ENCODE results near the gene LRRC55.

DNA sequence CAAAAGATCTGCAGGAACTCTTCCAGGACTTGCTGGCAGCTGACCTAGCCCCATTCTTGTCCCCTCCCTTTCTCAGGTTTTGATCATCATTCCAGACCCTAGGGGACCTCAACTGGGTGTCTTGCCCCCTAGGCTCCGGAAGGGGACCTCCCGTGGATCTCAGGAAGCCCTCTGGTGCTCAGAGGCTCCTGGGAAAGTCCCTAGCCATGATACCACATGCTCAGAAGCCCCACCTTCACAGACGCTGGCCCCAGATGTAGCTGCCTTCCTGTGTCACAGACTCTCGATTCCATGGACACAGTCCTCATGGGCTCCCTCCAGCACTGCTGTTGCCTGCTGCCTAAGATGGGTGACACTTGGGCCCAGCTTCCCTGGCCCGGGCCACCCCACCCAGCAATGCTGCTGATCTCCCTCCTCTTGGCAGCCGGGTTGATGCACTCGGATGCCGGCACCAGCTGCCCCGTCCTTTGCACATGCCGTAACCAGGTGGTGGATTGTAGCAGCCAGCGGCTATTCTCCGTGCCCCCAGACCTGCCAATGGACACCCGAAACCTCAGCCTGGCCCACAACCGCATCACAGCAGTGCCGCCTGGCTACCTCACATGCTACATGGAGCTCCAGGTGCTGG lies at the start of gene LRRC55:
- TF ChIP-seq, protein P1, sequence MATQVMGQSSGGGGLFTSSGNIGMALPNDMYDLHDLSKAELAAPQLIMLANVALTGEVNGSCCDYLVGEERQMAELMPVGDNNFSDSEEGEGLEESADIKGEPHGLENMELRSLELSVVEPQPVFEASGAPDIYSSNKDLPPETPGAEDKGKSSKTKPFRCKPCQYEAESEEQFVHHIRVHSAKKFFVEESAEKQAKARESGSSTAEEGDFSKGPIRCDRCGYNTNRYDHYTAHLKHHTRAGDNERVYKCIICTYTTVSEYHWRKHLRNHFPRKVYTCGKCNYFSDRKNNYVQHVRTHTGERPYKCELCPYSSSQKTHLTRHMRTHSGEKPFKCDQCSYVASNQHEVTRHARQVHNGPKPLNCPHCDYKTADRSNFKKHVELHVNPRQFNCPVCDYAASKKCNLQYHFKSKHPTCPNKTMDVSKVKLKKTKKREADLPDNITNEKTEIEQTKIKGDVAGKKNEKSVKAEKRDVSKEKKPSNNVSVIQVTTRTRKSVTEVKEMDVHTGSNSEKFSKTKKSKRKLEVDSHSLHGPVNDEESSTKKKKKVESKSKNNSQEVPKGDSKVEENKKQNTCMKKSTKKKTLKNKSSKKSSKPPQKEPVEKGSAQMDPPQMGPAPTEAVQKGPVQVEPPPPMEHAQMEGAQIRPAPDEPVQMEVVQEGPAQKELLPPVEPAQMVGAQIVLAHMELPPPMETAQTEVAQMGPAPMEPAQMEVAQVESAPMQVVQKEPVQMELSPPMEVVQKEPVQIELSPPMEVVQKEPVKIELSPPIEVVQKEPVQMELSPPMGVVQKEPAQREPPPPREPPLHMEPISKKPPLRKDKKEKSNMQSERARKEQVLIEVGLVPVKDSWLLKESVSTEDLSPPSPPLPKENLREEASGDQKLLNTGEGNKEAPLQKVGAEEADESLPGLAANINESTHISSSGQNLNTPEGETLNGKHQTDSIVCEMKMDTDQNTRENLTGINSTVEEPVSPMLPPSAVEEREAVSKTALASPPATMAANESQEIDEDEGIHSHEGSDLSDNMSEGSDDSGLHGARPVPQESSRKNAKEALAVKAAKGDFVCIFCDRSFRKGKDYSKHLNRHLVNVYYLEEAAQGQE (IDR thresholded peaks at IDR 0.05; ENCODE audit: insufficient read depth in 1 of 2, low read depth in 2 of 2, low read length in 1 of 2), result no peak
- TF ChIP-seq, protein P2, sequence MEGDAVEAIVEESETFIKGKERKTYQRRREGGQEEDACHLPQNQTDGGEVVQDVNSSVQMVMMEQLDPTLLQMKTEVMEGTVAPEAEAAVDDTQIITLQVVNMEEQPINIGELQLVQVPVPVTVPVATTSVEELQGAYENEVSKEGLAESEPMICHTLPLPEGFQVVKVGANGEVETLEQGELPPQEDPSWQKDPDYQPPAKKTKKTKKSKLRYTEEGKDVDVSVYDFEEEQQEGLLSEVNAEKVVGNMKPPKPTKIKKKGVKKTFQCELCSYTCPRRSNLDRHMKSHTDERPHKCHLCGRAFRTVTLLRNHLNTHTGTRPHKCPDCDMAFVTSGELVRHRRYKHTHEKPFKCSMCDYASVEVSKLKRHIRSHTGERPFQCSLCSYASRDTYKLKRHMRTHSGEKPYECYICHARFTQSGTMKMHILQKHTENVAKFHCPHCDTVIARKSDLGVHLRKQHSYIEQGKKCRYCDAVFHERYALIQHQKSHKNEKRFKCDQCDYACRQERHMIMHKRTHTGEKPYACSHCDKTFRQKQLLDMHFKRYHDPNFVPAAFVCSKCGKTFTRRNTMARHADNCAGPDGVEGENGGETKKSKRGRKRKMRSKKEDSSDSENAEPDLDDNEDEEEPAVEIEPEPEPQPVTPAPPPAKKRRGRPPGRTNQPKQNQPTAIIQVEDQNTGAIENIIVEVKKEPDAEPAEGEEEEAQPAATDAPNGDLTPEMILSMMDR (IDR thresholded peaks at IDR 0.05), result no peak
- no peak for TF ChIP-seq TCF7L2 (IDR thresholded peaks at IDR 0.05; ENCODE audit: low read depth, low read length)
